ENCODE measurements around the gene CIITA.

Gene CIITA

GRCh38 chr16:10946308-10946707 lies 69.3 kb downstream of the CIITA start:
- TF ChIP-seq ZFX (IDR thresholded peaks at IDR 0.05) (no peak), CTCF (conservative IDR thresholded peaks at IDR 0.05) (no peak)
- H3K27ac ChIP-seq, result no peak overlapping the region

GRCh38 chr16:10947211-10947787 lies 70.3 kb downstream of the CIITA start:
- TF ChIP-seq CTCF (conservative IDR thresholded peaks at IDR 0.05) (no peak), ZFX (IDR thresholded peaks at IDR 0.05) (no peak)
- no peak overlapping the region for H3K27ac ChIP-seq

- H3K27ac ChIP-seq, result no peak overlapping the region
- TF ChIP-seq ZFX (IDR thresholded peaks at IDR 0.05), result no peak
Observed at GRCh38 chr16:10949424-10949970, 72.5 kb downstream of the CIITA start.

GRCh38 chr16:10950393-10950792 lies 73.4 kb downstream of the CIITA start:
- no peak for TF ChIP-seq ZFX (IDR thresholded peaks at IDR 0.05)
- no peak for TF ChIP-seq CTCF (conservative IDR thresholded peaks at IDR 0.05)
- H3K27ac ChIP-seq, result no peak overlapping the region

- no peak for TF ChIP-seq ZFX (IDR thresholded peaks at IDR 0.05)
- no peak for TF ChIP-seq CTCF (conservative IDR thresholded peaks at IDR 0.05)
- no peak overlapping the region for H3K27ac ChIP-seq
Observed at GRCh38 chr16:10951026-10951425, 74.0 kb downstream of the CIITA start.

GRCh38 chr16:10954903-10955302 lies 77.9 kb downstream of the CIITA start:
- TF ChIP-seq ZFX (IDR thresholded peaks at IDR 0.05) (no peak), CTCF (conservative IDR thresholded peaks at IDR 0.05) (no peak)
- no peak overlapping the region for H3K27ac ChIP-seq

- TF ChIP-seq ZFX (IDR thresholded peaks at IDR 0.05) (no peak), CTCF (conservative IDR thresholded peaks at IDR 0.05) (no peak)
- H3K27ac ChIP-seq, result no peak overlapping the region
Observed at GRCh38 chr16:10957771-10958482, 80.9 kb downstream of the CIITA start.

Measured in C4-2B (cell line).